Measurements from ENCODE around the gene UBTD2. TPM values are rescaled to one million over a fixed set of nuclear protein-coding genes. Genes with fewer than 3 reads are reported as not detected.
A peak's percentile ranks its signal among the peaks of the same experiment; 100 is the strongest.
"Not testable (repeated sequence)": the region's sequence is repeated elsewhere in the genome, so short reads cannot be mapped to it uniquely, and the experiment has no call there.

UBTD2 gene
- total RNA-seq, 1 donor from 2014 or later = 47.5 TPM

DNA sequence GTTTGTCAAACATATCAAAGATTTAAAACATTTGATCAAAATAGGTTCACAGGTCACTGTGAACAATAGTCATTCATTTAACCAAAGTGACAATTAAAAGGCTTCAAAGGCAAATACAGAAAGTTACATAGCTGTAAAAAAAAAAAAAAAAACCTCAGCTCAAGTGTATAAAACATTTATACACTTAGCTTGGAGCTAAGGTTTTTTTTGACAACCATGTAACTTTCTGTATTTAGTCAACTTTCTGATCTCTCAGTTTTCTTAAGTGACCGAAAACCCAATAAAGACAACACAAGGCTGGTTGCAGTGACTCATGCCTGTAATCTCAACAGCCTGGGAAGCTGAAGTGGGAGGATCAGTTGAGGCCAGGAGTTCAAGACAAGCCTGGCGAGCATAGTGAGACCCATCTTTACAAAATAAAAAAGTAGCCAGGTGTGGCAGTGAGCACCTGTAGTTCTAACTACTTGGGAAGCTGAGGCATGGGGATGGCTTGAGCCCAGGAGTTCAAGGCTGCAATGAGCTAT, 16.4 kb upstream of the UBTD2 start:
- H3K9me3 Mint-ChIP-seq (ENCODE audit: unreplicated experiment) = no peaks in the 10 kb centered on the region
- H3K4me3 Mint-ChIP-seq (ENCODE audit: unreplicated experiment) = no peak overlapping the region
- H3K27ac Mint-ChIP-seq (ENCODE audit: unreplicated experiment) = no peak overlapping the region
- TF ChIP-seq, protein P1, sequence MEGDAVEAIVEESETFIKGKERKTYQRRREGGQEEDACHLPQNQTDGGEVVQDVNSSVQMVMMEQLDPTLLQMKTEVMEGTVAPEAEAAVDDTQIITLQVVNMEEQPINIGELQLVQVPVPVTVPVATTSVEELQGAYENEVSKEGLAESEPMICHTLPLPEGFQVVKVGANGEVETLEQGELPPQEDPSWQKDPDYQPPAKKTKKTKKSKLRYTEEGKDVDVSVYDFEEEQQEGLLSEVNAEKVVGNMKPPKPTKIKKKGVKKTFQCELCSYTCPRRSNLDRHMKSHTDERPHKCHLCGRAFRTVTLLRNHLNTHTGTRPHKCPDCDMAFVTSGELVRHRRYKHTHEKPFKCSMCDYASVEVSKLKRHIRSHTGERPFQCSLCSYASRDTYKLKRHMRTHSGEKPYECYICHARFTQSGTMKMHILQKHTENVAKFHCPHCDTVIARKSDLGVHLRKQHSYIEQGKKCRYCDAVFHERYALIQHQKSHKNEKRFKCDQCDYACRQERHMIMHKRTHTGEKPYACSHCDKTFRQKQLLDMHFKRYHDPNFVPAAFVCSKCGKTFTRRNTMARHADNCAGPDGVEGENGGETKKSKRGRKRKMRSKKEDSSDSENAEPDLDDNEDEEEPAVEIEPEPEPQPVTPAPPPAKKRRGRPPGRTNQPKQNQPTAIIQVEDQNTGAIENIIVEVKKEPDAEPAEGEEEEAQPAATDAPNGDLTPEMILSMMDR (IDR thresholded peaks at IDR 0.05) = no peak
- H3K36me3 Mint-ChIP-seq (ENCODE audit: unreplicated experiment) = peaks cover 2% of the 10 kb centered on the region
- DNase-seq (ENCODE audit: extremely low spot score, unreplicated experiment) = peak; percentile 15
- H3K27me3 Mint-ChIP-seq (ENCODE audit: unreplicated experiment) = peaks cover 3% of the 10 kb centered on the region
- H3K4me1 Mint-ChIP-seq (ENCODE audit: unreplicated experiment) = peaks cover 7% of the 10 kb centered on the region

DNA sequence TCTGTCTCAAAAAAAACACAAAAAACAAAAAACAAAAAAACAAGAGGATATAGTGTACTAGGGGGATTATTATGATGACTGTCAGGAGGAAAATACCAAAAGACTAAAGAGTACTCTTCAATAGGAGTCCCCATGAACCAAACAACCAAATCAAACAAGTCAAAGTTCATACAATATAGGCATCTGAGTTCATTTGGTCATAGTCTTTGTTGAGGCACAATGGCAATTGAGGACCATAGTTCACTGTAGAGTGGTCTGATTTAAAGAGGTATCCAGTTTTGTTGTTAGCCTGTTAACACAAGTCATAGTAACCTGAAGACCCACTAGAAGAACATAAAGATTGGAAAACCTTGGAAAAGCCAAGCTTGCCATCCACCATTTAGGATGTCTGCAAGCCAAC, 11.3 kb upstream of the UBTD2 start:
- H3K36me3 Mint-ChIP-seq (ENCODE audit: unreplicated experiment) = no peaks in the 10 kb centered on the region
- peaks cover 5% of the 10 kb centered on the region for H3K4me1 Mint-ChIP-seq (ENCODE audit: unreplicated experiment)
- no peak overlapping the region for H3K4me3 Mint-ChIP-seq (ENCODE audit: unreplicated experiment)
- H3K9me3 Mint-ChIP-seq (ENCODE audit: unreplicated experiment) = no peaks in the 10 kb centered on the region
- H3K27me3 Mint-ChIP-seq (ENCODE audit: unreplicated experiment) = peaks cover 3% of the 10 kb centered on the region
- DNase-seq (ENCODE audit: extremely low spot score, unreplicated experiment) = no peak
- H3K27ac Mint-ChIP-seq (ENCODE audit: unreplicated experiment) = no peak overlapping the region
- TF ChIP-seq, protein P1 (IDR thresholded peaks at IDR 0.05) = no peak

DNA sequence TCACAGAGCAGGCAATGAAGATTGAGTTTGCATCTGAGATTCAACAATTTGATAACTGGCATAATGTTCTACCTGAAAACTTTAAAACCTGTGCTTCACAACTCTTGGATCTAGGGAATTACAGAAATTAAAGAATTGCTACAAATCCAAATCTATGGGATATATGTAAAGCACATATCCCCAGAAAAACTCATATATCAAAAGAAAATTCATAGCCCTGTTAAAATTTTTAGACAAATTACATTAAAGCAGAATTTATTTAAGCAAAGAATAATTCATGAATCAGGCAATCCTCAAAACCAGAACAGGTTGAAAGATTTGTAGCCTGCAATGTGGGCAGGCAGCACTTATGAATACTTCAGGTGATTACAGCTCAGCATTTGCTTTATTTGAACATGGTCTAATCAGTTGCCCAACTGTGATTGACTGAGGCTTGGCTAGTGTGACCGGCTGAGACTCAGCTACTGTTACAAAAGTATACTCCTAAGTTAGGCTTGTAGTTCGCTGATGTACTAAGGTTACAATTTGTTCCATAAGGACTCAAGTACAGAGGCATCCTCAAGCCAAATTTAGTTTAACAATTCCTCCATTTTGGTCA, 10.3 kb upstream of the UBTD2 start:
- Mint-ChIP-seq H3K4me1 (ENCODE audit: unreplicated experiment) (peaks cover 5% of the 10 kb centered on the region), H3K4me3 (ENCODE audit: unreplicated experiment) (no peak overlapping the region), H3K36me3 (ENCODE audit: unreplicated experiment) (no peaks in the 10 kb centered on the region), H3K9me3 (ENCODE audit: unreplicated experiment) (no peaks in the 10 kb centered on the region), H3K27ac (ENCODE audit: unreplicated experiment) (no peak overlapping the region), H3K27me3 (ENCODE audit: unreplicated experiment) (peaks cover 3% of the 10 kb centered on the region)
- TF ChIP-seq, protein P1 (IDR thresholded peaks at IDR 0.05) = no peak
- no peak for DNase-seq (ENCODE audit: extremely low spot score, unreplicated experiment)

DNA sequence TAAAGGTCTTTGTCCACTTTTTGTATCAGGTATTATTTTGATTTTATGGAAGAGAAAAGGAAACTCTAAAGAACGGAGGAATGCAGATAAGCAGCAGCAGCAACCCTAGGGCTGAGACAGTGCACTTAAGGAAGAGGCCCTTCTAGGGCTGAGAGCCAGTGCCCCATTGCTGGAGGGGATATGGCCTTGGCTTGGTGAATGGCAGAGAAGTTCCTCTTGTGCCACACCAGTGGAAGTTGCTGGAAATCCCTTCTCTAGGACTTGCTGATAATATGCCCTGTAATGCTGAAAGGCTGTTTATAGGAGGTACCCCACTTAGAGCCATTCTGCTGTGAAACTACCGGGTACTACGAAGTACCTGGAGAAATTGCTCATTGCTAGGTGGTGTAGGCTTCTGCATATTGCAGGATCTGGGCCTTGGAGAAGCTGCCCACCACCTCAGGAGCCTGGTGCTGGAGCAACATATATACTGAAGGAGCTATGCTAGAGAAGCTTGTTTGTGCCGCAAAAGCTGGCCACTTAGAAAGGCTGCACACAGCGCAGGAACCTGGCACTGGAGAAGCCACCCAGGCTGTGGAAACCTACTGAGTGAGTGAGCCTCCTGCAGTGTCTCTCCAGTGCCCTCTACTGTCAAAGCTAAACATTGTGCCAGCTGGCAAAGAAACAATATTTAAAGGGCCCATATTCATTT, 9.6 kb upstream of the UBTD2 start:
- Mint-ChIP-seq H3K4me3 (ENCODE audit: unreplicated experiment) (no peak overlapping the region), H3K27me3 (ENCODE audit: unreplicated experiment) (peaks cover 3% of the 10 kb centered on the region), H3K27ac (ENCODE audit: unreplicated experiment) (no peak overlapping the region), H3K36me3 (ENCODE audit: unreplicated experiment) (no peaks in the 10 kb centered on the region), H3K9me3 (ENCODE audit: unreplicated experiment) (no peaks in the 10 kb centered on the region), H3K4me1 (ENCODE audit: unreplicated experiment) (peaks cover 5% of the 10 kb centered on the region)
- DNase-seq (ENCODE audit: extremely low spot score, unreplicated experiment) = peak; percentile 85
- TF ChIP-seq, protein P1 (IDR thresholded peaks at IDR 0.05) = peak; percentile 95

DNA sequence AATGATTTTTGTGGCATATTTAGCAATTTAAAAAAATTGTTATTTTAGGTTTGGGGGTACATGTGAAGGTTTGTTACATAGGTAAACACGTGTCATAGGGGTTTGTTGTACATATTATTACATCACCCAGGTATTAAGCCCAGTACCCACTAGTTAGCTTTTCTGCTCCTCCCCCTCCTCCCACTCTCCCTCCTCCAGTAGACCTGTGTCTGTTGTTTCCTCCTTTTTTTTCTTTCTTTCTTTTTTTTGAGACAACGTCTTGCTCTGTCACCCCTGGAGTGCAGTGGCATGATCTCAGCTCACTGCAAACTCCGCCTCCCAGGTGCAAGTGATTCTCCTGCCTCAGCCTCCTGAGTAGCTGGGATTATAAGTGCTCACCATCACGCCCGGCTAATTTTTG, 8.3 kb upstream of the UBTD2 start:
- not testable (repeated sequence) for H3K4me3 Mint-ChIP-seq (ENCODE audit: unreplicated experiment); H3K9me3 Mint-ChIP-seq (ENCODE audit: unreplicated experiment); H3K36me3 Mint-ChIP-seq (ENCODE audit: unreplicated experiment); H3K27ac Mint-ChIP-seq (ENCODE audit: unreplicated experiment); H3K4me1 Mint-ChIP-seq (ENCODE audit: unreplicated experiment); DNase-seq (ENCODE audit: extremely low spot score, unreplicated experiment); H3K27me3 Mint-ChIP-seq (ENCODE audit: unreplicated experiment)

Data from osteocyte (in vitro differentiated cells).